SJSA1 (cell line): ENCODE data around the gene TCP1. TPM values are rescaled to one million over a fixed set of nuclear protein-coding genes. Genes with fewer than 3 reads are reported as not detected.
"Not testable (repeated sequence)": the region's sequence is repeated elsewhere in the genome, so short reads cannot be mapped to it uniquely, and the experiment has no call there.

Experiments used
- DNase-seq, 2 experiments: peaks; one replicate each; pipeline ENCODE4 v3.0.0-alpha.2; 2015 to 2020; ENCODE audit warnings: low spot score in 2 of 2, low read depth in 1 of 2
- H3K27ac ChIP-seq: fragments of 250-450 bp; sonication (Bioruptor Pico); 2 replicates; pipeline ENCODE4 v1.5.1; 2020; ENCODE audit warnings: mild to moderate bottlenecking, moderate library complexity
- H3K27me3 ChIP-seq: fragments of 250-450 bp; sonication (Bioruptor Pico); replicated peaks from 2 replicates; pipeline ENCODE4 v1.5.1; 2020; ENCODE audit warnings: mild to moderate bottlenecking, moderate library complexity
- H3K36me3 ChIP-seq: fragments of 250-450 bp; sonication (Bioruptor Pico); 2 replicates; pipeline ENCODE4 v1.5.1; 2020; ENCODE audit warnings: mild to moderate bottlenecking
- H3K4me1 ChIP-seq: fragments of 250-450 bp; sonication (Bioruptor Pico); replicated peaks from 2 replicates; pipeline ENCODE4 v1.6.1; 2021; ENCODE audit warnings: mild to moderate bottlenecking
- H3K4me3 ChIP-seq: fragments of 250-450 bp; sonication (Bioruptor Pico); 2 replicates; pipeline ENCODE4 v1.5.1; 2020; ENCODE audit warnings: mild to moderate bottlenecking
- H3K9me3 ChIP-seq: fragments of 250-450 bp; sonication (Bioruptor Pico); replicated peaks from 2 replicates; pipeline ENCODE4 v1.5.1; 2020; ENCODE audit warnings: mild to moderate bottlenecking
- total RNA-seq: library from RNA; depleted of rRNA; stranded (reverse); fragments of >200 nt; shearing (Covaris generic); gene quantifications from 2 replicates; pipeline ENCODE4 v1.2.3, GENCODE V29; 2014

TCP1 gene
- total RNA-seq, 1 experiment from 2014 or later, result 422 TPM

- Histone ChIP-seq H3K4me3 (no peak overlapping the region), H3K9me3 (no peaks in the 10 kb centered on the region), H3K27me3 (no peaks in the 10 kb centered on the region), H3K36me3 (peaks cover 76% of the 10 kb centered on the region), H3K4me1 (peaks cover 24% of the 10 kb centered on the region), H3K27ac (no peak overlapping the region)
- DNase-seq, result no peak
Observed at GRCh38 chr6:159754959-159755914, 34.2 kb downstream of the TCP1 start.

DNA sequence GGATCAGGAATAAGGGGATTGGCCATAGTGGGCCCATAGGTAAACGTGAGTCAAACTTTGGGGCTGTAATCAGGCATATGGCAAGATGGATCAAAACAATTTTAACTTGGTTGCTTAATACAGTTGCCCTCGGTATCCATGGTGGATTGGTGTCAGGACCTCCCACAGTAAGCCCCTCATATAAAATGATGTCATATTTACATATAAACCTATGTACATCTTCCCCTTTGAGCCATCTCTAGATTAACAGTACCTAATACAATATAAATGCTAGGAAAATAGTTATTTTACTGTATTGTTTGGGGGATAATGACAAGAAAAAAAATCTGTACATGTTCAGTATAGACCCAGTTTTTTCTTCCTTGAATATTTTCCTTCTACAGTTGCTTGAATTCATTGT is 35.0 kb downstream of the TCP1 start:
- Histone ChIP-seq H3K4me1 (peaks cover 15% of the 10 kb centered on the region), H3K27ac (no peak overlapping the region), H3K36me3 (peaks cover 80% of the 10 kb centered on the region), H3K27me3 (no peaks in the 10 kb centered on the region), H3K4me3 (no peak overlapping the region), H3K9me3 (no peaks in the 10 kb centered on the region)
- DNase-seq, result no peak

GRCh38 chr6:159753081-159753872 is 36.1 kb downstream of the TCP1 start:
- no peak overlapping the region for H3K4me3 ChIP-seq
- no peaks in the 10 kb centered on the region for H3K27me3 ChIP-seq
- H3K4me1 ChIP-seq, result peaks cover 9% of the 10 kb centered on the region
- no peak for DNase-seq
- no peak overlapping the region for H3K27ac ChIP-seq
- peaks cover 81% of the 10 kb centered on the region for H3K36me3 ChIP-seq
- no peaks in the 10 kb centered on the region for H3K9me3 ChIP-seq

DNA sequence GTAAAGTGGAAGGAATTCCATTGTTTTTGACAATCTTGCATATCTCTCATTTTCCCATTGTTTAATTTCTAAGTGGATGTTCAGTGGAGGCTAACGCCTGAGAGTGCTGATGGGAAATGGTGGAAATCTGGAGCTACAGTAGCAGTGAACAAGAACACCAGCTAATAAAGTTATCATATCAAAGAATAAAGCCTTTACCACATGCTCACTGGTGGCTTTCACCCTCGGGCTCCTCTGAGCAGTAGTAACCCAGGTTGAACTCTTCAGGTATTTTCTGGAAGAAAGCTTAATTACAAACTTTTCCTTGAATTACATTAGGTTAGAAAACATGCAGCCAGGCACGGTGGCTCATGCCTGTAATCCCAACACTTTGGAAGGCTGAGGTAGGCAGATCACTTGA is 38.0 kb downstream of the TCP1 start:
- Histone ChIP-seq H3K27me3 (no peaks in the 10 kb centered on the region), H3K27ac (no peak overlapping the region), H3K36me3 (peaks cover 83% of the 10 kb centered on the region), H3K9me3 (no peaks in the 10 kb centered on the region), H3K4me1 (peaks cover 4% of the 10 kb centered on the region; the same call in 1 of the 2 replicates), H3K4me3 (no peak overlapping the region)
- no peak for DNase-seq

- H3K9me3 ChIP-seq, DNase-seq, H3K4me1 ChIP-seq, H3K27ac ChIP-seq, H3K27me3 ChIP-seq, H3K4me3 ChIP-seq: not testable (repeated sequence)
- H3K36me3 ChIP-seq, result peaks cover 87% of the 10 kb centered on the region
Observed at GRCh38 chr6:159748127-159748526, 41.3 kb downstream of the TCP1 start.

DNA sequence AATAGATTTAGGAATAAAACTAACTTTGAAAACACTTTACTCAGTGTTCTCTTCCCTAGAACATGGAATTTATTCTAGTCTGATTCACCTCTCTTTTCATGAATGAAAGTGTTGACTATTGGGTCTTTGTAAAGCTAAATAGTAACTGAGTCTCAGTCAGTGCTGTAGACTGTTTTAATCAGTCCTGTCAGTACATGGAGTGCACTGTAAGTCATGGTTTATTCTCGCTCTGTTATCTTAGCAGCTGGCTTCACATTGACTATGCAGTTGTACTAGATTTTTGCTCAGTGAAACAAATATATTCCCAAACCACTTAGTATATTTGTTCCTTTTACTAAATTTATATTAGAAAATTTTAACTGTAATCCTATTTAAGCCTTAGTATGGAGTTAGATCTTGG is 42.6 kb downstream of the TCP1 start:
- no peak overlapping the region for H3K4me3 ChIP-seq
- no peak overlapping the region for H3K27ac ChIP-seq
- DNase-seq, result no peak
- H3K27me3 ChIP-seq, result no peaks in the 10 kb centered on the region
- no peaks in the 10 kb centered on the region for H3K4me1 ChIP-seq
- peaks cover 87% of the 10 kb centered on the region for H3K36me3 ChIP-seq
- H3K9me3 ChIP-seq, result no peaks in the 10 kb centered on the region

- Histone ChIP-seq H3K27ac (no peak overlapping the region), H3K27me3 (no peaks in the 10 kb centered on the region), H3K4me3 (no peak overlapping the region), H3K36me3 (peaks cover 95% of the 10 kb centered on the region), H3K9me3 (no peaks in the 10 kb centered on the region), H3K4me1 (no peaks in the 10 kb centered on the region)
- DNase-seq, result no peak
Observed at GRCh38 chr6:159745081-159745480, 44.3 kb downstream of the TCP1 start.

- Histone ChIP-seq H3K27me3 (no peaks in the 10 kb centered on the region), H3K4me1 (no peaks in the 10 kb centered on the region), H3K27ac (no peak overlapping the region), H3K4me3 (no peak overlapping the region), H3K9me3 (no peaks in the 10 kb centered on the region), H3K36me3 (peaks cover 97% of the 10 kb centered on the region)
- DNase-seq, result no peak
Observed at GRCh38 chr6:159742165-159742564, 47.2 kb downstream of the TCP1 start.

- no peak for DNase-seq
- H3K27ac ChIP-seq, result no peak overlapping the region
- no peaks in the 10 kb centered on the region for H3K9me3 ChIP-seq
- H3K4me3 ChIP-seq, result no peak overlapping the region
- no peaks in the 10 kb centered on the region for H3K4me1 ChIP-seq
- H3K27me3 ChIP-seq, result no peaks in the 10 kb centered on the region
- peaks cover 81% of the 10 kb centered on the region for H3K36me3 ChIP-seq
Observed at GRCh38 chr6:159739341-159739740, 50.1 kb downstream of the TCP1 start.

GRCh38 chr6:159736908-159737307 is 52.5 kb downstream of the TCP1 start:
- Histone ChIP-seq H3K36me3 (peaks cover 63% of the 10 kb centered on the region), H3K4me3 (no peak overlapping the region), H3K27me3 (no peaks in the 10 kb centered on the region), H3K27ac (no peak overlapping the region), H3K4me1 (no peaks in the 10 kb centered on the region), H3K9me3 (no peaks in the 10 kb centered on the region)
- no peak for DNase-seq

DNA sequence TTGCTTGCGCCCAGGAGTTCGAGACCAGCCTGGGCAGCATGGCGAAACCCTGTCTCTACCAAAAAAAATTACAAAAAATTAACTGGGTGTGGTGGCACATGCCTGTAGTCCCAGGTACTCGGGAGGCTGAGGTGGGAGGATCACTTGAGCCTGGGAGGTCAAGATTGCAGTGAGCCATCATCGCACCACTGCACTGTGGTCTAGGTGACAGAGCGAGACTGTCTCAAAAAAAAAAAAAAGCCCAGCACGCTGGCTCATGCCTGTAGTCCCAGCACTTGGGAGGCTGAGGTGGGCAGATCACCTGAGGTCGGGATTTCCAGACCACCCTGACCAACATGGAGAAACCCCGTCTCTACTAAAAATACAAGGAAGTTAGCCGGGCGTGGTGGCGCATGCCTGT is 56.0 kb downstream of the TCP1 start:
- peaks cover 49% of the 10 kb centered on the region for H3K36me3 ChIP-seq
- H3K4me1 ChIP-seq, result peaks cover 13% of the 10 kb centered on the region
- not testable (repeated sequence) for H3K27me3 ChIP-seq, H3K9me3 ChIP-seq, H3K4me3 ChIP-seq, H3K27ac ChIP-seq, DNase-seq

GRCh38 chr6:159732550-159732949 is 56.9 kb downstream of the TCP1 start:
- H3K27me3 ChIP-seq, H3K27ac ChIP-seq, H3K9me3 ChIP-seq, DNase-seq, H3K4me3 ChIP-seq: not testable (repeated sequence)
- Histone ChIP-seq H3K4me1 (peaks cover 13% of the 10 kb centered on the region), H3K36me3 (peaks cover 46% of the 10 kb centered on the region)

DNA sequence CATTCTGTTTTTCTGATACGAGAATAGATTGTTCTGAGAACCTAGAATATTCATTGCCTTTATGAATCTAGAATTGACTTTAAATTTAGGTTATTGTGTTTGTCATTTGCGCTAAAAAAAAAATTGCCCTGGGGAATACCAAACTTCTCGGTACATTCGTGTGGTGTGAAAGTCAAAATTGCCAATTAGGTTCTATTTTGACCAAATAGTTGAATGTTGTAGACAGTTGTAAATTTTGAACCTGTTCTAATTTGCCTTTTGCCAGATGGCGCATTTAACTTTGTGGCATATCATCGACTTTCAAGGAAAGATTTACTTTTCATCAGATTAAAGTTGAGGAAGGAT is 59.1 kb downstream of the TCP1 start:
- Histone ChIP-seq H3K27me3 (no peaks in the 10 kb centered on the region), H3K36me3 (peaks cover 45% of the 10 kb centered on the region), H3K4me1 (peaks cover 19% of the 10 kb centered on the region), H3K4me3 (no peak overlapping the region), H3K9me3 (peaks cover 5% of the 10 kb centered on the region), H3K27ac (no peak overlapping the region)
- no peak for DNase-seq
